Transverse colon (tissue), 4 donors: ENCODE data around the gene FA2H.

Experiments used
- EP300 ChIP-seq: sonication (generic); formaldehyde crosslinking; IDR thresholded peaks from one replicate; pipeline ENCODE4 v1.6.1; 2017; ENCODE audit warnings: antibody characterized with exemption, low read depth
- POLR2A ChIP-seq: fragments of 450-650 bp; IDR thresholded peaks from one replicate; pipeline ENCODE4 v1.6.1; 2016; ENCODE audit warnings: antibody characterized with exemption, mild to moderate bottlenecking, moderate library complexity
- POLR2AphosphoS5 ChIP-seq, 3 donors: sonication (generic); formaldehyde crosslinking; IDR thresholded peaks; one replicate each; pipeline ENCODE4 v1.6.1; 2016; ENCODE audit warnings: antibody characterized with exemption in 3 of 3
- TF ChIP-seq, protein P1 (sequence below), 5 experiments: fragments of 200-600 bp in 3 of 5; fragments of 450-650 bp in 2 of 5; sonication (generic) in 3 of 5; IDR thresholded peaks; 1 replicate in 2 of 5; 2 replicates in 3 of 5; pipeline ENCODE4 v1.5.1; 2016 to 2017; ENCODE audit warnings: antibody characterized with exemption in 5 of 5, inconsistent platforms in 3 of 5, mild to moderate bottlenecking in 2 of 5, moderate library complexity in 1 of 5

DNA sequence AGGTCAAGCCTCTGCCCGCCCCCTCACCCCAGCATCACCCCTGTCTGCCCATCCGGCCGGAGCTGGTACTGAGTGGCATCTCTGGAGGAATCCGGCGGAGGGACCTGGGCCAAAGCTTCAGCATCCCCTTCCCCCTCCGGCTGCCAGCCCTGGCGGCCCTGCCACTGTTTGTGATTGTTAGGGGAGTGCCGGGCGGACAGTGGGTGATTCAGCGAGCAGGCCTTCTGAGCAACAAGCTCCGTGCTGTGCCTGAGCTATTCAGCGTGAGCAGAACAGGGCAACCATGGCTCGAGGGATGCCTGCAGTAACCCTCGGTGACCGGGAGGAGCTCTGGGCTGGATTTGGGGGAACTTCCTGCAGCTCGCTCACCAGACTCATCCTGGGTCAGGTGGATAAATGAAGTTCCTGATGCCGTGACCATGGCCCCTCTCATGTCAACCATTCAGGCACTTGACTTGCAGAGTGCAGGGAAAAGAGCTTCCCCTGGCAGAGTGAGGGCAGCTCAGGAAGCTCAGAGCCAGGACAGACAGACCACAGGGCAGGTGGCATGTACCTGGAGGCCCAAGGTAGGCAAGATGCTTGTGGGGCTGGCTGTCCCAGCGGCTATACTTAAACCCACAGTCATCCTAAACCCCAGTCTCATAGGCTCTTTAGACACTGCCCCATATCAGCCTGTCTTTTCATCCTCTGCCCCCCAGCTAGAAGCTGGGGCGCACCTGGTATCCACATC, 49.6 kb downstream of the FA2H start:
- TF ChIP-seq POLR2A (no peak), POLR2AphosphoS5 (IDR thresholded peaks at IDR 0.05) (no peak), EP300 (no peak)
- TF ChIP-seq, protein P1, sequence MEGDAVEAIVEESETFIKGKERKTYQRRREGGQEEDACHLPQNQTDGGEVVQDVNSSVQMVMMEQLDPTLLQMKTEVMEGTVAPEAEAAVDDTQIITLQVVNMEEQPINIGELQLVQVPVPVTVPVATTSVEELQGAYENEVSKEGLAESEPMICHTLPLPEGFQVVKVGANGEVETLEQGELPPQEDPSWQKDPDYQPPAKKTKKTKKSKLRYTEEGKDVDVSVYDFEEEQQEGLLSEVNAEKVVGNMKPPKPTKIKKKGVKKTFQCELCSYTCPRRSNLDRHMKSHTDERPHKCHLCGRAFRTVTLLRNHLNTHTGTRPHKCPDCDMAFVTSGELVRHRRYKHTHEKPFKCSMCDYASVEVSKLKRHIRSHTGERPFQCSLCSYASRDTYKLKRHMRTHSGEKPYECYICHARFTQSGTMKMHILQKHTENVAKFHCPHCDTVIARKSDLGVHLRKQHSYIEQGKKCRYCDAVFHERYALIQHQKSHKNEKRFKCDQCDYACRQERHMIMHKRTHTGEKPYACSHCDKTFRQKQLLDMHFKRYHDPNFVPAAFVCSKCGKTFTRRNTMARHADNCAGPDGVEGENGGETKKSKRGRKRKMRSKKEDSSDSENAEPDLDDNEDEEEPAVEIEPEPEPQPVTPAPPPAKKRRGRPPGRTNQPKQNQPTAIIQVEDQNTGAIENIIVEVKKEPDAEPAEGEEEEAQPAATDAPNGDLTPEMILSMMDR (IDR thresholded peaks at IDR 0.05) = no peak
